NCI-H2171 (cell line): Measurements from ENCODE around the gene TPD52L1.
"Not testable (repeated sequence)": the region's sequence is repeated elsewhere in the genome, so short reads cannot be mapped to it uniquely, and the experiment has no call there.

ENCODE experiments used
- DNase-seq: peaks from one replicate; lab custom pipeline; 2025; lab: John Stamatoyannopoulos, UW

TPD52L1 gene

GRCh38 chr6:125153391-125154117 is at the start of gene TPD52L1:
Gene TPD52L1 (plus strand): TSS chr6:125153773. CDS start chr6:125153952, 179 bp downstream.
- DNase-seq = peak; percentile 81

GRCh38 chr6:125104425-125104824 is 49.1 kb upstream of the TPD52L1 start:
- no peak for DNase-seq

- no peak for DNase-seq
Measured at GRCh38 chr6:125107048-125107447, 46.5 kb upstream of the TPD52L1 start.

- no peak for DNase-seq
Measured at GRCh38 chr6:125107896-125108295, 45.7 kb upstream of the TPD52L1 start.

- no peak for DNase-seq
Measured at GRCh38 chr6:125110056-125110455, 43.5 kb upstream of the TPD52L1 start.

- DNase-seq = no peak
Measured at GRCh38 chr6:125111219-125111983, 42.2 kb upstream of the TPD52L1 start.

GRCh38 chr6:125112934-125113333 is 40.6 kb upstream of the TPD52L1 start:
- DNase-seq = no peak

GRCh38 chr6:125114248-125114858 is 39.2 kb upstream of the TPD52L1 start:
- peak; percentile 50 for DNase-seq

GRCh38 chr6:125116170-125116569 is 37.4 kb upstream of the TPD52L1 start:
- DNase-seq = no peak

- DNase-seq = no peak
Measured at GRCh38 chr6:125116710-125117109, 36.9 kb upstream of the TPD52L1 start.

- DNase-seq = no peak
Measured at GRCh38 chr6:125117818-125118217, 35.8 kb upstream of the TPD52L1 start.

- no peak for DNase-seq
Measured at GRCh38 chr6:125120054-125120590, 33.5 kb upstream of the TPD52L1 start.

- DNase-seq = no peak
Measured at GRCh38 chr6:125121894-125122293, 31.7 kb upstream of the TPD52L1 start.

GRCh38 chr6:125123051-125123450 is 30.5 kb upstream of the TPD52L1 start:
- DNase-seq = no peak

GRCh38 chr6:125123468-125124048 is 30.0 kb upstream of the TPD52L1 start:
- no peak for DNase-seq

GRCh38 chr6:125124049-125124669 is 29.4 kb upstream of the TPD52L1 start:
- DNase-seq = no peak

GRCh38 chr6:125125856-125126255 is 27.7 kb upstream of the TPD52L1 start:
- not testable (repeated sequence) for DNase-seq

- DNase-seq = no peak
Measured at GRCh38 chr6:125129354-125129753, 24.2 kb upstream of the TPD52L1 start.

GRCh38 chr6:125132058-125132457 is 21.5 kb upstream of the TPD52L1 start:
- no peak for DNase-seq

- DNase-seq = no peak
Measured at GRCh38 chr6:125136378-125136777, 17.2 kb upstream of the TPD52L1 start.

- no peak for DNase-seq
Measured at GRCh38 chr6:125138083-125138482, 15.5 kb upstream of the TPD52L1 start.

GRCh38 chr6:125140808-125141207 is 12.8 kb upstream of the TPD52L1 start:
- DNase-seq = no peak
